ENCODE data around the gene GAS6.
"Not testable (repeated sequence)": the region's sequence is repeated elsewhere in the genome, so short reads cannot be mapped to it uniquely, and the experiment has no call there.

GAS6 gene

DNA sequence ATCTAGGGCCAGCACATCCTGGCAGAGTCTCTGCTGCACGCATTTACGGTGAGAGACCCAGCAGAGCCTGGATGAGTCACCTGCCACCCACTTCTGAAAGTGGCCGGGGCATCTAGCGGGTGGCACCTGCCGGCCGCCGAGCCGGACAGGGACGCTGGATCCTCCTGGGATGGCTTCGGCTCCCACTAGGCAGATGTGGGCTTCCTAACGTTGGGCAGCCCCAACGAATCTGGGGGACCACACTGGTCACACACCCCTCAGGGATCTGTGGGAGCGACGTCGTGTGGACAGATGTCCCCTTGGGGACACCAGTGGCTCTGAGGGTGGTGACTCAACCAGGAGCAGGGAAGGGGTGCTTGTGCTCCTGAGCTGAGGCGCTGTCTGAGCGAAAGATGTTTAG lies 72.7 kb downstream of the GAS6 start:
- DNase-seq (ENCODE audit: low spot score): no peak

DNA sequence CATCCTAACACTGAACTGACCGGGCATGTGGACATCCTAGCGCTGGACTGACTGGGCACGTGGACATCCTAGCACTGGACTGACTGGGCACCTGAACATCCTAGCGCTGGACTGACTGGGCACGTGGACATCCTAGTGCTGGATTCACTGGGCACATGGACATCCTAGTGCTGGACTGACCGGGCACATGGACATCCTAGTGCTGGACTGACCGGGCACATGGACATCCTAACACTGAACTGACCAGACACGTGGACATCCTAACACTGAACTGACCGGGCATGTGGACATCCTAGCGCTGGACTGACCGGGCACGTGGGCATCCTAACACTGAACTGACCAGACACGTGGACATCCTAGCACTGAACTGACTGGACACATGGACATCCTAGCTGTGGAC lies 73.9 kb downstream of the GAS6 start:
- not testable (repeated sequence) for DNase-seq (ENCODE audit: low spot score)

DNA sequence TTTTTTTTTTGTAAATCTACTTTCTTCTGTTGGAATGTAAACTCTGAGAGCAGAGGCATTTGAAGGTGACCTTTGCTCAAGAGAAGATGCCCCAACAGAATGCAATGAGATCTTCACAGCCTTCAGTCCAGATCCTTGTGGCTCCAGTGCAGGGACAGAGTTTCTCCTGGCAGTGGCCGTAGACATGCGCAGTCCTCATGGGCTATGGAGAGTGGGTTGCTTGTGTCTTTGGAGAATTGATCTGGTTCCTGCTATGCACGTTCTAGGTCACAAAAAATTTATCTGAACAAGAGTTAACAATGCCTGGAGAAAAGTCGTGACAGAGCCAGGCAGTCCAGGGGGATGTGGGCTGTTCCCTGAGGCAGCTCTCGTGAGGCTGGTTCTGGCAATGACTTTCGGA lies 74.7 kb downstream of the GAS6 start:
- DNase-seq (ENCODE audit: low spot score): no peak

DNA sequence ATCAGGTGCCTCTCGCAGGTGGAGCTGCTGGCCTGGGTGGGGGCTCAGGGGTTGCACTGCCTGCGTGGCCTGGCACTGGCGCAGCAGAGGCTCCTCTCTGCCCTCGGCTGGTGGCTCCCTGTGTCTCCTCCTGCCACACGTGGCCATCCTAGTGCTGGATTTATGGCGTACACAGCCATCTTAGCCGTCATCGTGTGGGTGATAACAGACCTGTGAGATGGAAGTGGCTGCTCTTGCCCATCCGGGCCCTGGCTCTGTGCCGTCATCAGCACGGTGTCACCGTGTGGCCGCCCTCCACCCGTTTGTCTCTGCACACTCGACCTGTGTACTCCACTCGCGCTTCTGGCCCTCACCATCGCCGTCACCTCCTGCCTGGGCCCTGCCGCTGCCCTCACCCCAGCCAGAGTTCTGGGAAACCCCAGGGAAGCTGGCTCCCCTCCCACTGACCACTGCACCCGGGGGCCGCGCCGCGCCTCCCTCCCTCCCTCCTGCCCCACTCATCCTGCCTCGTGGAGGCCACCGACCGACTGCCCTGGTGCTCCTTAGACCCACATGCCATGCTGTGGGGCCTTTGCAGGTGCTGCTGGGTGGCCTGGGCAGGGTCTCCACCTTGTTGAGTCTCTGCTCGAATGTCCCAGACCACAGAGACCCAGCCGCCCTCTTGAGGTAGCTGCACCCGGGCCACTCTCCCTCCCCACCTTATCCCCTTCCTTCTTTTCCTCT lies 75.3 kb downstream of the GAS6 start:
- no peak for DNase-seq (ENCODE audit: low spot score)

DNA sequence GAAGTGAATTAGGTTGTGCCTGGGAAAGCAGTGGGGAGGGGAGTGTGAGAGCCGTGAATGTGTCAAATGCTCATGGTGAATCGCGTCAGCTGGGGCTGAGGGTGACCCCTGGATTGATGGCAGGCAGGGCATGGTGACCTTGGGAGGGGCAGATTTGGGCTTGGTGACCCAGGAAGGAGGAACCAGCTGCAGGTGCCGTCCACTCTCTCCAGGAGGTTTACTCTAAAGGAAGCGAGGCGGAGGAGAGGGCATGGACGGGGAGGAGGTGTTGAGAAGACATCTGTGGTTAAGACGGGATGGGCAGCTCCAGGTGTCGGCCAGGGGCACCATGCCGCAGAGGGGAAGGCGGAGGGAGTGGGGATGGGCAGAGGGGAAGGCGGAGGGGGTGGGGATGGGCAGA lies 76.2 kb downstream of the GAS6 start:
- DNase-seq (ENCODE audit: low spot score): no peak

DNA sequence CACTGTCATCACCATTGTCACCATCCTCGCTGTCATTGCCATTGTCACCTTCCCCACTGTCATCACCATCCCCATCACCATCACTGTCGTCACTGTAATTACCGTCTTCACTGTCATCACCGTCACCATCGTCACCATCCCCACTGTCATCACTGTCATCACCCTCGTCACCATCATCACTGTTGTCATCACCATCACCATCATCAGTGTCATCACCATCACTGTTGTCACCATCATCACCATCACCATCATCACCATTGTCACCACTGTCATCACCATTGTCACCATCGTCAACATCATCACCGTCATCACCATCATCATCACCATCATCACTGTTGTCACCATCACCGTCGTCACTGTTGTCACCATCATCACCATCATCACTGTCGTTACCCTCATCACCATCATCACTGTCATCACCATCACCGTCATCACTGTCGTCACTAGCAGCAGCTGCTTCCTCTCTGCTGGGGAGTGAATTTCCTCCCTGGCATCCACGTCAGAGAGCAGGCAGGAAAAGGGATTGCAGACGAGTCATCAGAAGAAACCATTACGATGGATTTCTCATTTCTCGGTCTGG lies 77.5 kb downstream of the GAS6 start:
- DNase-seq (ENCODE audit: low spot score): peak; percentile 21

DNA sequence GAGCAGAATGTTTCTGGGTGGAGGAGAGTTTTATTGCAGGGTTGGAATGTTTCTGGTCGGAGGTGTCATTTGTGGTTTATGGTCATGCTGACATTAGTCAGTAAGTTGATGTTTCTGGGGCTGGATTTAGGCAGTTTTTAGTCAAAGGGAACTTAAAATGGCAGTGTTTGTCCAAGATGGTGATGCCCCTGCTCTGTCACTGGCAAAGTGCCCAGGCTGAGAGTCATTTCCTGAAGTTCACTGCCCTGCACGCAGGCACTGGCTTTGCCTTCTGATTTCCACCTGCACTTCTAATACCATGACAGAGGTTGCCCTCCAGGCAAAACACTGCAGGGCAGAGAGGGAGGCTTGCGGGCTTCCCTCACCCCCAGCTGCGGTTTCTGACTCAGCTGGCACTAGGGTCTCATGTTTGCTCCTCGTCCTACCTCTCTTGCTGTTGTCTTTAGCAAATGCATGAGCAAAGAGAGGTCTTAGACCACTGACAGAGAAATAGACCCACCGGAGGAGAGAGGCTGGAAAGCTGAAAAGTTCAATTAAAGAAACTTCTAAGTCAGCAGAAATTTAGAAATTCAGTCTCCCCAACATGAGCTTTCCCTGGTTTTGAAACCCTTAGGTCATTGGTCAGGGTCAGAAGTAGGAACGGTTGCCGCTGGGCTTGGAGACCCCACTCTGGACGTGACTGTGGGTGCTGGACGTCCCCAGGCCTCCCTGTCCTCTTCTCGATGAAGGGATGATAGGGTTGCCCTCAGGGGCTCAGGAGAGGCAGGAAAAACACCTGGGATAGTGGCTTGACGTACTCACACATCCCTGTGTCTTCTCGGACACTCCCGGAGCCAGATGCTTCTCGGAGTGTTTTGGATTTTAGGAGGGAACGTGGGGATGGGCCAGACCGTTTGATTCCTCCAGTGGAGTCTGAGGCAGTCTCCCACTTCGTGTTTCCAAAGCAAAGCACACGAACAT lies 78.5 kb downstream of the GAS6 start:
- DNase-seq (ENCODE audit: low spot score): peak; percentile 74

DNA sequence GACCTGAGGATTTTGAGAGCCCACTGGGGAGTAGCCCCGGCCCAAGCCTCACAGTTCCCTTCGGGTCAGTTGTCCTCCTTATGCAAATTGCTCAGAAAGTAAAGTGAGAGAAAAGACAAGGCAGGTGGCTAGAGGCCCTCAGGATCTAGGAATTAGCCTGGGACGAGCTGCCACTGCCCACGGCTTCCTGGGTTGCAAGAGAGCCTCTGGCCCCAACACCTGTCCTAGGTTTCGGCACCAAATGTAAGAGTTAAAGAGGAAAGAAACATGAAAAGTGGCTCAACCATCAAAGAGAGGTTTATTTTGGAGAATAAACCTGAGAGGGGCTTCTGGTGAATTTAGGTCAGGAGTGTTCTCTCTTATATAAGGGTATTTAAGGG lies 79.2 kb downstream of the GAS6 start:
- DNase-seq (ENCODE audit: low spot score): no peak

DNA sequence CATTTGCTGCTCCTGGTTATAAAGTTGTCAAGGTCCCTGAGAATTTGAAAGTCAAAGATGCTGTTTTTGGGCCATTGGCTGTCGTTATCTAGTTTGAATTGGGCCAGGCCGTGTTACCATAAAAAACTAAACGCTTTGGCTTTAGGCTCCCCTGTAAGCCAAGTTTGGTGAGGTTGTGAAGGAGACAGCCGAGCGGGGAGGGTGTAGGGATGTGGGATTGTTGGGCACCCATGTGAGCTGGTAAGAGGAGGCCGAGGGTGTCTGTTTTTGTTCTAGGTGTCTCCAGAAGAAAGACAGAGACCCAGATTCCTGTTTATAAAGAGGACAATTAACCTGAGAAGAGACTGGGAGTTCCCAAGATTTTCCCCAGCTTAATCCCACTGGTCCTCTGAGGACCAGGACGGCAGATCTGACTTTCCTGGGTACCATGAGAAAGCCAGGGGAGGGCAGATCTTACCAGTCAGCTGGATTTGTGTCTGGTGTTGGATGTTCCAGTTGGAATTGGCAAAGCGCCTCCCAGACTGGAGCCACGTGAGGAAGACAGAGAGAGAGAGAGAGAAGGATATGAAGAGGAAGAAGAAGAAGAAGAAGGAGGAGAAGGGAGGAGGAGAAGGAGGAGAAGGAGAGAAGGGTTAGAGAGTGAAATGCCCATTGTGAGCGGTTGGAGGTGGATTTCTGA lies 79.8 kb downstream of the GAS6 start:
- no peak for DNase-seq (ENCODE audit: low spot score)

DNA sequence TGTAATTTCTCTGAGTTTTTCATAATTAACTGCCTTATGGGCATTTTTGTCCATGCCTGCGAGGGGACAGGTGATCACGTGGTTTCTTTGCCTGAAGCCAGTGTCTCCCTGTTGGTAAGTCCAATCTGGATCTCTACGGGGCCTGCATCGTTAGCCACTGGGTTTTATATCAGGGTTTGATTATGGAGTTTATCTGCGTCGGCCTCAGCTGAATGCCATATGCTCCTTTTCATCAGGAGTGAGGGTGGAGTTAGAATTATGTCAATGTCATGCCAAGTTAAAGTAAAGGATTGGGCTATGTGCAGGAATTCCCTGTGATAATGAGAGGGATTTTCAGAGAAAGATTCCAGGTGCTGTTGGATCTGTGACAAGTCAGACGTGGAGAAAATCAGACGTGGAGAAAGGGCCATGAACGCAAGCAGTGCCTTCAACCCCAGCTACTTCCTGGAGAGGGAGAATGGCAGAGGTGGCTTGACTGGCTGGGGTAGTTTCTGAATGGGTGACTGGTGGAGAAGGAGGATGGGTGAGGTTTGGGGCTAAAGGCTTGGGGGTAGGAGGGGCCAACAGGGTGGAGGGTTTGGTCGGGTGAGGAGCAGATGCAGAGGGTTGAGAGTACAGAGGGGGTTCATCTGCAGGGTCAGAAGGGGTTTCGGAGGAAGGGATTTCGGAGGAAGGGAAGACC lies 80.5 kb downstream of the GAS6 start:
- no peak for DNase-seq (ENCODE audit: low spot score)

DNA sequence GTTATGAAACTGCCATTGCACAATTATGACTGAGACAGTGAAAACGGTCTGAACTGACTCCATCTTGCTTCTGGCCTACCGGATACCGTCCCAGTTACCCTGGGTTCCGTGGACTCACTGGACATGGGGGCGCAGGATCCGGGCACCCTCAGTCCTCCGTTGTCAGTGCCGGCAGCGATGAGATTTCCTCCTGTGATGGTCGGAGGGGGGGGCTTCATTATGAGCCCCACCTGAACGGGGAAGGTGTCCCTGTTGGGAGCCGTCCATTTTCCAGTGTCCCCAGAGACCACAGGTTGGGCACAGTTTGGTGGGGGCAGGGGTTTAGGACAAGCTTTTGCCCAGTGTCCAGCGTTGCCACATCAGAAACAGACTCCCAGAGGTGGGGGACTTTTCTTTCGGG lies 81.4 kb downstream of the GAS6 start:
- DNase-seq (ENCODE audit: low spot score): no peak

DNA sequence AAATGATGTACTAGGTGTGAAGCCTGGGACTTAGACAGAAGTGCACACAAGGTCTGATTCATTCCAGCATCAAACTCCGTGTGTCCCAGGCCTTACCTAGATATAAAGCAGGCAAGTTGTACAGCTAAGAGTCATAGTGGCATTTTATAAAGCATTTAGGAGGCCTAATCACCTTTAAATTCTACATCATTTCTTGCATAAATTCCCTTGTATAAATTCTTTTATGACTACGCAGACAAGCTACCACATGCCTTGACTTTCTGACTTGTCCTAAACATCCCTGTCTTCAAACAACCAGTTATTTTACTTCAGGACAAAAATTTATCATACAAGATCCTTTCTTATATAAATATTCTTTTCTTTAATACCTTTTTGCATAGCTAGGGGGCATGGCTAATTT lies 82.3 kb downstream of the GAS6 start:
- DNase-seq (ENCODE audit: low spot score): no peak

DNA sequence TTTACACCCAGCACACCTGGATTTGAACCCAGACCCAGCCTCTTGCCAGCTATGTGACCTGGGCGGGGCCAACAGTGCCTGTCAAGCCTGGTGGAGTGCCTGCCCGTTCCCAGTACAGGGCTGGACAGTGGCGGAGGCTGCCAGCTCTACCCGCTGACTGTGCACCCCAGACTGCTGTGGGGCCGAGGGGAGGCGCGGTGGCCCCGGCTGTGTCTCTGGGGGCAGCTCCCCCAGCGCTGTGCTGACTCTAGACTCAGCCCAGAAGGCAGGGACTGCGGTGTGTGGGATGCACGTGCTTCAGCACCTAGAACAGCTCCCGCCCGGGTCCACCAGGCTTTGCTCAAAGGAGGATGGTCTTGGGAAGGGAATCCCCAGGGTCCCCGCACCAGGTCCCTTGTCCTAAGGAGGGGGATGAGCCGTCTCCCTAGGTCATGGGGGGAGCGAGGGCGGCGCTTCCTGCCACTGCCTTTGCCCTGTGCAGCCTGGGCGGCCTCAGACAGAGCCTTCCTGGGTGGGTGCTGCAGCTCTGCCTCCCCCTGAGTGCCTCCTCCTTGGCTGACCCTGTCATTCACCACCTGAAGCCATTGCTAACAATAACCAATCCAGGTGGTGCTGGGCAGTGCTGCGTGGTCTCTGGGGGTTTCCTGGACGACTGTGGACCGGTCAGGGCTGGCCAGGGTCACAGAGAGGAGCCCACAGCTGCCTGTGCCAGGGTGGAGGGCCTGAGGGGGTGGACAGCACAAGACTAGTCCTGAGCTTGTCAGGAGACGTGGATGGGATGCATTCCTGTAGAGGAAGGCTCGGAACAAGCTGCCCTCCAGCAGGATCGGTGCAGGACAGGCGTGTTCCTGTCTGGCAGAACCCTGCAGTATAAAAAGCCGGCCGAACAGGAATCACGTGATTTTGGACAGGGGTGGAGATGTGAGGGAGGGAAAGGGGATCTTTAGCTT lies 86.3 kb downstream of the GAS6 start:
- peak; percentile 52 for DNase-seq (ENCODE audit: low spot score)

DNA sequence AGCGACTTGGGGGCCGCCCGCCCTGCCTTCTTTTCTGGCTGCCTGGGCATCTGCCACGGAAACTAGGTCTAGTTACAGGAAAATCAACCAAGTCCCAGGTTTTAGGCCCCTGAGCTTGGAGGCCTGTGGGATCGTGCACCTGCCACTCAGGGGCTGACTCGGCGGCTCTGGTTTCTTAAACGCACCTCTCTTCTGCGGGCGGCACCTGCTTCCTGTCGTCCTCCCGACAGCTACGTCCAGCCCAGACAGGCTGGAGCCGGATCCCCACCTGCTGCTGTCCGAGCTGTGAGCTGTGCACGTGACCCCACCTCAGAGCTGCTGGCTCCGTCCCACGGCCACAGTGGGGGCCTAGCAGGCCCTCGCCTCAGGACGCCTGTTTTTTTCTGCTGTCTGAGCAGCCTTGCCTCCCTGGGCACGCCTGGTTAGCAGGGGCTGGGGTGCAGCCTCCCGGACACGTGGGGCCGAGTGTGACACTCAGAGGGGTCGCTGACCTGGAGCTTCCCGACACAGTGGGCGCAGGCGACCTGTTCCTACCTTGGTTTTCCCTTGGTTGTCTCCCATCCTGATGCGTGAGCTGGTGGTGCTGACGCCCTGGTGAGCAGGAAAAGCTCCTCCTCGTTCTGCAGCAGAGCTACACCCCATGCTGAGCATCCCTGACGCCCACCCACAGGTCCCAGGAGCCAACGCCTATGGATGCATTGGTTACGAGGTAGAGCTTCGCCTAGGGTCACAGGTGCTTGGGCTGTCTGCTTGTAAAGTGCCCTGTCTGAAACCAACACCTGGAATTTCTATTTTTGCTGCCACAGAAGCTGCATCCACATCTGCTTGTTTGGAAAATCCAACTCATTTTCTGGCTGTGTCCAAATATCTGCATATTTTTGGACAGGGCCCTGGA lies 87.4 kb downstream of the GAS6 start:
- DNase-seq (ENCODE audit: low spot score): no peak

DNA sequence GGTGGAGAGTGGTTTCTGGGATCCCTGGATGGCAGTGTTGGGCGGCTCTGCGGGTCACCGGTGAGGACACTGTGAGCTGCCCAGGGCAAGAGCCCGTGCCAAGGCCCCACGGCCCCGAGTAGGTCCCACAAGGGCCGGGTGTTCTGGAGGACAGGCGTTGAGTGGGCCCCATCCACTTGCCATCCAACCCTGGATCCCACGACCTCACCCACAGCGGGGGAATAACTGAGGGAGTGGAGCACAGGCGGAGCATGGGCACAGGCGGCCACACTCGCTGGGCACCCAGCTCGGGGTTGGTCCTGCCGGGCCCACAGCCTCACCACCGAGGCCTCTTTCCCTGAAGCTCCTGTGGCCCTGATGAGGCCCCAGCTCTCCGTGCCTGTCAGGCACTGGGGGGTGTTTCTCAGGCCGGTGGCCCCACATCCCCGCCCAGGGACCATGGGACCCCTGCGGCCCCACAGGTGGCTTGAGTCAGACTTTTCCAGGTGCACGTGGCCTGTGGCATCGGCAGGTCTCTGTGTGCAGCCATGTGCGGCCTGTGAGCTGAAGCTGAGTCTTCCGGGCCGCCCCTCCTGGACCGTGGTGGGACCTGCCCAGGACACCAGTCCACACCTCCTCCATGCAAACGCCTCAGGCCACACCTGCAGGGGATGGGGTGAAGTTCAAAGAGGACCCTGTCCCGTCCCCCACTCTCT lies 88.3 kb downstream of the GAS6 start:
- DNase-seq (ENCODE audit: low spot score): no peak

DNA sequence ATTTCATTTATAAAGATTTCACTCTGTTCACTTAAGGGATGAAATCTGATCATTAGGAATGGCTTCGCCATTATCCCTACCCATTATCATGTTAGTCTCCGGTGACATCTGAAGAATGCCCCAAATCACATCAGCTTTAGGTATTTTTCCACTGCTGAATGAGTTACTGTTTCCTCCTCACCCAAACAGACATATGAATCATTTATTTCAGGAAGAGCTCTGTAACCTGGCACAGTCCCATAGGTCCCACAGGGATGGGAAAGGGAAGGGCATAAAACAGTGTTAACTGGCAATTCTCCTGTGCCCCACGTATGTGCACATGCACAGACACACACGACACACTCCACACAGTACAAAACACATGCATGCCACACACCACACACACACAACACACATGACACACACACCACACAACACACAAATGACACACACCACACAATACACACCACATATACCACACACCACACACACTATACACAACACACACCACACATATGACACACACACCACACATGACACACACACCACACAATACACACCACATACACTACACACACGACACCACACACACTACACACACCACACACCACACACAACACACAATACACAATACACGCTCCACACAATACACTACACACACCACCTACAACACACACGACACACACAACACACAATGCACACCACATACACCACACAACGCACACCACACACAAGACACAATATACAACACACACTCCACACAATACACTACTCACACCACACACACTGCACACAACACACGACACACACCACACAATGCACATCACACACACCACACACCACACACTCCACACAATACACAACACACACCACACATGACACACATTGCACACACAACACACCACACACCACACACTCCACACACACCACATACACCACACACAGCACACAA lies 89.4 kb downstream of the GAS6 start:
- DNase-seq (ENCODE audit: low spot score): peak; percentile 59

DNA sequence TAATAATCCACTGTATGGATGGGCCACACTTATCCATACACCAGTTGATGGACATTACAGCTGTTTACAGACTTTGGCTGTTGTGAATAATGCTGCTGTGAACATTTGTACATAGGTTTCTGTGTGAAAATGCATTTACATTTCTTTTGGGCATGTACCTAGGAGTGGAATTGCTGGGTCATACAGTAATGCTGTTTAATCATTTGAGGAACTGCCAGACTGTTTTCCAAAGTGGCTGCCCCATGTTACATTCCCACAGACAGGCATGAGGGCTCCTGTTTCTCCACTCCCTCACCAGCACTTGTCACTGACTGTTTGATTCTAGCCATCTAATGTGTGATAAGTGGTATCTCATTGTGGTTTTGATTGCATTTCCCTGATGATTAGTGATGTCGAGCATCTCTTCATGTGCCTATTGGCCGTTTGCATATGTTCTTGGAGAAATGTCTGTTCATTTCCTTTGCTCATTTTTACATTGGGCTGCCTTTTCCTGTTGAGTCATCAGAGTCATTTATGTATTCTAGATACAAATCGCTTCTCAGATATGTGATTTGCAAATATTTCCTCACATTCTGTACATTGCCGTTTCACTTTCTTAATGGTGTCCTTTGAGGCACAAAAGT lies 92.1 kb downstream of the GAS6 start:
- DNase-seq (ENCODE audit: low spot score): no peak

Measured in AG08395 (cell line).